Left colon (tissue), 2 donors: ENCODE results near the gene RAB29. TPM values are rescaled to one million over a fixed set of nuclear protein-coding genes. Genes with fewer than 3 reads are reported as not detected.
A peak's percentile ranks its signal among the peaks of the same experiment; 100 is the strongest.
"Not testable (repeated sequence)": the region's sequence is repeated elsewhere in the genome, so short reads cannot be mapped to it uniquely, and the experiment has no call there.

Source experiments
- ATAC-seq: fragments of 200-7000 bp; cut with Tn5 transposase; one replicate; pipeline ENCODE4 v1.9.1; 2020; ENCODE audit warnings: mild to moderate bottlenecking, moderate library complexity
- DNase-seq, 2 donors: peaks; one replicate each; pipeline ENCODE4 v3.0.0-alpha.2; 2020
- intact Hi-C, 2 donors: fragments of 100-400 bp; cut with DNase I in 1 of 2; cut with micrococcal nuclease in 1 of 2; formaldehyde crosslinking; loops; one replicate each; pipeline versions ENCODE4 v1.11.2 to v1.14.0; 2022; cut with DNase I, micrococcal nuclease
- long read RNA-seq: library from polyadenylated mRNA; unstranded; transcript quantifications from one replicate; pipeline ENCODE4 v2.0.0, GENCODE V29; 2021
- total RNA-seq, 2 donors: library from RNA; stranded (reverse); fragmentation: NEBNext Ultra II Directional; extraction: Animal tissue kit (Norgen Biotek cat#: 25700); gene quantifications; one replicate each; pipeline ENCODE4 v1.2.1, GENCODE V29; 2021
- donor health status: DM: no; HTN: no; CAD: no.
- donor health status: DM: yes; HTN: yes; CAD: no.

Gene RAB29, protein sequence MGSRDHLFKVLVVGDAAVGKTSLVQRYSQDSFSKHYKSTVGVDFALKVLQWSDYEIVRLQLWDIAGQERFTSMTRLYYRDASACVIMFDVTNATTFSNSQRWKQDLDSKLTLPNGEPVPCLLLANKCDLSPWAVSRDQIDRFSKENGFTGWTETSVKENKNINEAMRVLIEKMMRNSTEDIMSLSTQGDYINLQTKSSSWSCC
- 1 to 10 TPM; 7.3 to 8.0 TPM for total RNA-seq
- long read RNA-seq, partial matches to known transcripts: 1 of 14 reads
- long read RNA-seq, other reads (novel, unspliced or antisense): 8 of 14 reads

DNA sequence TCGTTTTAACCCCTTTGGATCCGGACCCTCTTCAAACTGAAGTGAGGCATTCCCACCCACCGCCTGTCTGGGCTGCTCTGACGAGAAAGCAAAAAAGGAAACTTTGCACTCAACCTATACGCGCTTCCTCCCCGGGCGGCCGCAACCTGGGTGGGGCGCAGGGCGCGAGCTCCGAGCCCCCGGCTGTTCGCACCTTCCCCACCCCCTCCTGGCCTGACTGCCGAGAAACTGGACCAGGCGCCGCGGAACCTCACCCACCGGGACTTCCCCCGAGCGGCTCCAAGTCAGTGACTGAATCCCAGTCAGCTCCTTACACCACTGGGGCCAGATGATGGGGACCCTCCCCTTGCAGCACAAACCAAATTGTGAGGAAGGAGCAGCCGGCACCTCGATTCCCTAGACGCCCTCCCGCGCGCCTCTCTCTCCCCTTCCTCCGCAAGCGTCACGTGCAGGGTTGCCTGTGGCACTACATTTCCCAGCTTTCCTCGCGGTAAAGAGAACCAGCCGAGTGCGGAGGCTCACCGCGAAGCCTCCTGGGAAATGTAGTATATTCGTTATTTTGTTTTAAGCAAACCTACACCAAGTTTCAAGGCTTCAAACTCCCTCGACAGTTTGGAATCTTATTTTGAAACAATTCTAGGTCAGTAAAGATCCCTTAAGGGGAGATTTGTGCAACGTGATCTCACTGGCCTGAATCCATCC, at the start of gene RAB29:
Gene RAB29, minus strand, starts transcription at position 468 of the 702 bp plus-strand sequence. CDS start 526 bp downstream, outside the sequence.
- DNase-seq: peak; percentile 76 to 82
- peak; percentile 93 for ATAC-seq
- intact Hi-C loops: no loop called here

DNA sequence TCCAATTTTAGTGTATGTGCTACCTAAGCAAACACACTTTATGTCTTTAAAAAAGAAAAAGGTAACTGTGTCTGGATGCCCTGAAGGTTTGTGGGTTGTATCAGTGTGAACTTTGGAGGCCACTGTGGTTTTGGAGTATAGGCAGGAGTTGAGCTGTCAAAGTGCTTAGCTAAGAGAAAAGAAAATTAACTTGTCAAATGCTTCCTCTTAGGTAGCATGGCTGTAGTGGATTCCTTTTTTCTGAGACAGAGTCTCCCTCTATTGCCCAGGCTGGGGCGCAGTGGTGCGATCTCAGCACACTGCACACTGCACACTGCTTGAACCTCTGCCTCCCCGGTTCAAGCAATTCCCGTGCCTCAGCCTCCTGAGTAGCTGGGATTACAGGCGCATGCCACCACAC, 48.9 kb upstream of the RAB29 start:
- ATAC-seq (no peak), DNase-seq (no peak)
- intact Hi-C loops: no loop called here

- intact Hi-C loops, ATAC-seq, DNase-seq: not testable (repeated sequence)
Observed at GRCh38 chr1:205823260-205823659, 48.0 kb upstream of the RAB29 start.

DNA sequence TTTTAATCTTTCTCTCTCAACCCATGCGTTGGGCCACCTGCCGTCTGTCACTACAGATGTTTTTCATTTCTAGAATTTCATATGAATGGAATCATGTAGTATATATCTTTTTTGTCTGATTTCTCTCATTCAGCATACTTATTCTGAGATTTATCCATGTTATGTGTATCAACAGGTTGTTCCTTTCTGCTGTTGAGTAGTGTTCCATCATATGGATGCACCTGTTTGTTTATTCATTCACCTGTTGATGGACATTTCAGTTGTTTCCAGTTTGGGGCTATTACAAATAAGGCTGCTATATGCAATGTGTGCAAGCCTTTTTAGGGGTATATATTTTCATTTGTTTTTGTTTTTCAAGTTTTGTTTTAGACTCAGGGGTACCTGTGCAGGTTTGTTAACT, 47.1 kb upstream of the RAB29 start:
- ATAC-seq: no peak
- intact Hi-C loops: no loop called here
- no peak for DNase-seq

DNA sequence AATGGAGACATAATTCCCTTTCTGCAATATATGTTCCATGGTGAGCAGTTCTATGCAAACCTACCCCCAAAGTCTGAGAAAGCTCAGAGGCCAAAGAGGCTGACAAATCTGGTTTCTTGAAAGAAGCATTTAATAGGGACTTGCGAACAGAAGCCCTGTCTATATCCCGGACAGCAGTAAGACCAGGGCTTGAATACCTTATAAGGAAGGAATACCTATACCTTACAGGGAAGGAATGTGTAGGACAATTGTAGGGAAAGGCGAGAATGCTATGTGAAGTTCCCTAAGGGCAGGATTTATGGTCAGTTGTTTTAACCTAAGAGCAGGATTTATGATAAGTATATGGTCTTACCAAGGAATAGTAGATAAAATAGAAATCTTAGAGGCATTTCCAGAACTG, 42.7 kb upstream of the RAB29 start:
- ATAC-seq (no peak), DNase-seq (no peak)
- intact Hi-C loops: no loop called here

DNA sequence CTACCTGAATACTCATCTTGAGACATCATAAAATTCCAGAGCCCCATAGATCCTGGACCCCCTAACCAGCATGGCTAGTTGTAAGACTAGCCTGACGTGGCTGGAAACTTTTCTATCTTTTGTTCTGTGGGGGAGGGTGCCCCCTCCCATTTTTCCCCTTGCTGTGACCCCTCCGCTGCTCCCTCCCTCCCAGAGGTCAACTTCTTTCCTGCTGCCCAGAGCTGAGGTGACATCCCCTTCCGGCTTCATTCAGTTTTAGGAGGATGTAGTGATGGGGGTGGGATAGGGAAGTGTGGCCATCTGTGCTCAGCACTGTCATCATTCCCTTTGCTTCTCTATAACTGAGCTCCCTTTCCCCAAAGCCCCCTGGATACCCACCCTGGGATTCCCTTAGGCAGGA, 42.1 kb upstream of the RAB29 start:
- intact Hi-C loops: no loop called here
- DNase-seq: no peak
- ATAC-seq: no peak

DNA sequence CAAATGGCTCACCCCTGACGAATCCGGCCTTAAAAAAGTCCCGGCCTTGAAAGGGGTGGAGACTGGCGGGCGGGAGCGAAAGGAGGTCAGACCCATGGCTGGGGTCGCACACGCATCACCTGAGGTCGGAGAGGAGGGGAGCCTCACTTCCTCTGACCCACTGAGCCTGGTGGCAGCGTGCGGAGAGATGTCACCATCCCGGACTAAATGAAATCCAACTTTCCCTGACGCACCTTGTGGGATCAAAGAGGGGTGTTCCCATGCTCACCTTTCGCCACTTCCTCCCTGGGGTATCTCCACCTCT, 38.4 kb upstream of the RAB29 start:
- ATAC-seq: no peak
- intact Hi-C loops: no loop called here
- no peak for DNase-seq

GRCh38 chr1:205812878-205813754, 37.8 kb upstream of the RAB29 start, which contains the start of gene SLC41A1:
TSS of gene SLC41A1 (minus strand) at chr1:205813198. CDS start at chr1:205810441, 2,757 bp downstream.
- intact Hi-C loops: no loop called here
- peak; percentile 98 for ATAC-seq
- DNase-seq: peak; percentile 92

GRCh38 chr1:205812271-205812877, 37.1 kb upstream of the RAB29 start:
- intact Hi-C loops: no loop called here
- ATAC-seq (peak; percentile 22), DNase-seq (peak in 1 of 2 donors; percentile 40)

DNA sequence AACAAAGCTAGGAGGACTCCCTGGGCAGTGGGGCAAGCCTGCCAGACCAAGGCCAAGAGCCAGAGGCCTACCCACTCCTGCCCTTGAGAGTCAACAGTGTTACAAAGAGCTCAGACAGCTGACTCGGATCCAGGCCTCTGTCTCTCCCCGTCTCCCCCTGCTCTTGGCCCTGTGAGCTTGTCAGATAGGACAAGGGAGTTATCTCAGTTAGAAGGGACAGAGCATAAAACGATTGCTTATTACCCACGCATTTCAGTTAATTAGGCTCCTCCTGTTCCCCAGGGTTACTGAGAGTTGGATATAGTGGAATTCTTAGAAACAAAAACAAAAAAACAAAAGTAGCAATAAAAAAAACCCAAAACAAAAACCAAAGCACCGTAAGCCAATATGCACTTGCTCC, 36.4 kb upstream of the RAB29 start:
- DNase-seq: no peak
- no peak for ATAC-seq
- intact Hi-C loops: no loop called here

GRCh38 chr1:205810448-205811157, 35.3 kb upstream of the RAB29 start:
- intact Hi-C loops: no loop called here
- DNase-seq (no peak), ATAC-seq (no peak)

- ATAC-seq: no peak
- intact Hi-C loops: no loop called here
- no peak for DNase-seq
Observed at GRCh38 chr1:205809942-205810345, 34.7 kb upstream of the RAB29 start.

DNA sequence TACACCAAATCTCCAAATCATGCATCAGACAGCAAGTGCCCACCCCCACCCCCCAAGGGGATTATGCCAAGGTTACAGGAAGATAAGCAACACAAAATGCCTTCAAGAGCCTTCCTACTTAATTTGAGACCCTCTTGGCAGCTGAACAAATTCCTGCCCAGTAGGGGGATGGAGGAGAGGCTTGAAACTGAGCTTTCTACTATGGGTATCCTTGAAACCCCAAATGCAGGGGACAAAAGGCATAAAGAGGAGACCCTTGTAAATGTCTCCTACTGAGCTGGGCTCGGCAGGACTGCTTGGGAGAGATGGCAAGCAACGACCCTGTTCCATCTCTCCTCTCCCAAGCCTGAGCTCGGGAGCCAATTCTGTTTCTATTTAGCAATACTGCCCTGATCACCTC, 34.2 kb upstream of the RAB29 start:
- DNase-seq (no peak), ATAC-seq (no peak)
- intact Hi-C loops: no loop called here

DNA sequence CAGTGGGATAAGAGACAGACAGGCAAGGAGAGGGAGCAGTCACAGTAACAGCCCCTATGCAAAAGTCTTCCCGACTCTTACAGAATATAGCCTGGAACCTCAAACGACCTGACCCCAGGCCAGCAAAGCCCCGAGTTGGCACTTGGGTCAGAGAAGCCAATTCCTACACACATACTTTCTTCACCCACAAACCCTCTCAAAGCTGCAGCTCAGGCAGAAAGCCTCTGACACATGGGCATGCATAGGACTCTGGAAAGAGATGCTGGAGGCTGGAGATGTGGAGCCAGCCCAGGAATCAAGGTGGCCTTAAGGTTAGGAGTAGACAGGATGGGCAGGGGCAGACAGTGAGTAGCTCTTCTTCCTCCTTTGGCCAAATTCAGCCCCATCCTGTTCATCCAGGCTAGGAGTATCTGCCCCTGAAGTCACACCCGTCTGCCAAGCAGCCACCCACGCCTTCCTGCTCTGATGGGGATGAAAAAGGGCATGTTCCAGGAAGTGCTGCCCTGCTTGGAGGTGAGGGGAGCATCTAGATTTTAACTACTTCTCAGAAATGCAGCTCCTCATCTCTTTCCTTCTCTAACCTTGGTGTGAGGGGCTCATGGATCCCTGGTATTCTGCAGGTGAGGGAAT, 29.9 kb upstream of the RAB29 start:
- DNase-seq: no peak
- intact Hi-C loops: no loop called here
- no peak for ATAC-seq

- DNase-seq (no peak), ATAC-seq (no peak)
- intact Hi-C loops: no loop called here
Observed at GRCh38 chr1:205804605-205805004, 29.3 kb upstream of the RAB29 start.

DNA sequence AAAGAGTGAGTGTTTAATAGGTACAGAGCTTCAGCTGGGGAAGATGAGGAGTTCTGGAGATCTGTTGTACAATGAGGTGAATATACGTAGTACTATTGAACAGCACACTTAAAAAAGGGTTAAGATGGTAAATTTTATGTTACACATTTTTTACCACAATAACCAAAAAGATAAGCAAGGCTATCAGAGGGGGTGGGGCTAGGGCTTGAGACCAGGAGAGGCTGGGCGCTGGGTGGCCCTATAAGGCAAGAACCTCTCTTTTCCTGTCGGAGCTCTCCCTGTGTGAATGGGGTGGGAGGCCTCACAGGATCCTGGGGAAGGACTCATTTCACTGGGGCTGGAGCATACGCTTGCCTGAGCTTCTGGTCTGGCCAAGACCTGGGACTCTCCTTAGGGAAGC, 28.7 kb upstream of the RAB29 start:
- DNase-seq: no peak
- ATAC-seq: no peak
- intact Hi-C loops: no loop called here

DNA sequence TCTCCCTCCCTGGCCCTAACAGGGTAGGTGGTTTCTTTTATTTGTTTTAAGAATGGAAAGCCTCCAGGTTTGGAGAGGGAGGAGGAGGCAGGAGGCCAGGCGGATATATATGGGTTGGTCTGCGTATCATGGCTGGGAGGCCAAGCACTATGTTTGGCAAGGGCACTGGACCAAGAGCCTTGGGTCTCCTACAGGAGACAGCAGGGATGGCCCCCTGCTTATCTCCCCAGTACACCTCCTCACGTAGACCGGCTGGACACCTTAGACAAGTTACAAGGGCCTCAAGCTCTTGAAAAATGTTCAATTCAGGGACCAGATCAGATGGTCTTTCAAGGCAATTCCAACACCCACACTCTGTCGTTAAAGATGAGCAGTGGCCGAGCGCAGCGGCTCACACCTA, 26.8 kb upstream of the RAB29 start:
- DNase-seq: no peak

GRCh38 chr1:205800981-205801703, 25.9 kb upstream of the RAB29 start:
- intact Hi-C loops: no loop called here
- ATAC-seq (no peak), DNase-seq (no peak)

More for the DNA sequence above, 26.8 kb upstream of the RAB29 start:
- no peak for ATAC-seq
- intact Hi-C loops: no loop called here
